HL-60 (cell line): ENCODE results near the gene NFATC1.

ENCODE experiments used
- DNase-seq, 2 experiments: peaks; one replicate each; pipeline ENCODE4 v3.0.0-alpha.2; 2010 to 2020; ENCODE audit warnings: low read depth in 1 of 2, low spot score in 1 of 2
- H3K27ac ChIP-seq: fragments of 250-450 bp; sonication (Bioruptor Pico); replicated peaks from 2 replicates; pipeline ENCODE4 v1.5.1; 2020; ENCODE audit warnings: mild to moderate bottlenecking, moderate library complexity
- H3K27me3 ChIP-seq: fragments of 250-450 bp; sonication (Bioruptor Pico); 2 replicates; pipeline ENCODE4 v1.5.1; 2021; ENCODE audit warnings: mild to moderate bottlenecking, moderate library complexity; ENCODE audit not compliant: insufficient read depth, poor library complexity, severe bottlenecking
- H3K4me3 ChIP-seq: replicated peaks from 2 replicates; pipeline ENCODE4 v1.5.1; 2011; ENCODE audit warnings: mild to moderate bottlenecking, control low read depth, low read length; ENCODE audit not compliant: insufficient read depth
- CTCF ChIP-seq: IDR thresholded peaks from one replicate; pipeline ENCODE4 v1.5.1; 2011; ENCODE audit warnings: low read length, control low read depth, inconsistent platforms; ENCODE audit not compliant: insufficient read depth
- GABPA ChIP-seq: IDR thresholded peaks from 2 replicates; pipeline ENCODE4 v1.6.1; 2012; ENCODE audit warnings: low read depth
- POLR2AphosphoS5 ChIP-seq: IDR thresholded peaks from 2 replicates; pipeline ENCODE4 v1.6.1; 2012; ENCODE audit warnings: low read depth
- REST ChIP-seq: IDR thresholded peaks from 2 replicates; pipeline ENCODE4 v1.6.1; 2012; ENCODE audit warnings: low read depth; ENCODE audit not compliant: insufficient replicate concordance
- SPI1 ChIP-seq: IDR thresholded peaks from 2 replicates; pipeline ENCODE4 v1.6.1; 2012; ENCODE audit warnings: low read depth, mild to moderate bottlenecking, borderline replicate concordance

NFATC1 gene

GRCh38 chr18:79424880-79425568, 29.3 kb downstream of the NFATC1 start:
- H3K27me3 ChIP-seq, result no peaks in the 10 kb centered on the region
- no peak for DNase-seq
- H3K4me3 ChIP-seq, result no peak overlapping the region
- H3K27ac ChIP-seq, result no peak overlapping the region
- no peak for TF ChIP-seq REST
- no peak for TF ChIP-seq POLR2AphosphoS5
- no peak for TF ChIP-seq GABPA
- no peak for TF ChIP-seq CTCF
- no peak for TF ChIP-seq SPI1

GRCh38 chr18:79425569-79425886, 29.8 kb downstream of the NFATC1 start:
- DNase-seq, result no peak
- Histone ChIP-seq H3K4me3 (no peak overlapping the region), H3K27ac (no peak overlapping the region), H3K27me3 (no peaks in the 10 kb centered on the region)
- TF ChIP-seq CTCF (no peak), POLR2AphosphoS5 (no peak)

GRCh38 chr18:79426376-79427300, 30.9 kb downstream of the NFATC1 start:
- DNase-seq, result no peak
- TF ChIP-seq CTCF (no peak), SPI1 (no peak), REST (no peak), POLR2AphosphoS5 (no peak), GABPA (no peak)

More at GRCh38 chr18:79426376-79427300, 30.9 kb downstream of the NFATC1 start:
- Histone ChIP-seq H3K4me3 (no peak overlapping the region), H3K27me3 (no peaks in the 10 kb centered on the region), H3K27ac (no peak overlapping the region)
